Measurements from ENCODE around the gene DCD.
"Not testable (repeated sequence)": the region's sequence is repeated elsewhere in the genome, so short reads cannot be mapped to it uniquely, and the experiment has no call there.

DCD gene

GRCh38 chr12:54667945-54668344 lies 19.8 kb upstream of the DCD start:
- CTCF ChIA-PET: no interaction called here
- DNase-seq (ENCODE audit: extremely low spot score): no peak

GRCh38 chr12:54666008-54666407 lies 17.8 kb upstream of the DCD start:
- no peak for TF ChIP-seq FOXK2 (IDR thresholded peaks at IDR 0.05)
- no peak for TF ChIP-seq HDGF (IDR thresholded peaks at IDR 0.05; ENCODE audit: borderline replicate concordance)
- TF ChIP-seq ELF4 (IDR thresholded peaks at IDR 0.05): no peak
- no peak for TF ChIP-seq LEF1 (IDR thresholded peaks at IDR 0.05; ENCODE audit: borderline replicate concordance)
- TF ChIP-seq FOXA1 (IDR thresholded peaks at IDR 0.05): no peak
- no peak for TF ChIP-seq NFRKB (IDR thresholded peaks at IDR 0.05)
- TF ChIP-seq SP1 (IDR thresholded peaks at IDR 0.05): no peak
- TF ChIP-seq PKNOX1 (IDR thresholded peaks at IDR 0.05): no peak
- TF ChIP-seq FOXM1 (IDR thresholded peaks at IDR 0.05; ENCODE audit: borderline replicate concordance): no peak
- TF ChIP-seq ZNF384 (IDR thresholded peaks at IDR 0.05): no peak
- no peak for DNase-seq (ENCODE audit: extremely low spot score)
- ChIA-PET CTCF (interaction anchor here (0.6 kb wide), 1 partner anchor 24 kb away, joined by 3 read pairs; no protein-coding TSS in a partner anchor), POLR2A (no interaction called here)

More at GRCh38 chr12:54667945-54668344, 19.8 kb upstream of the DCD start:
- TF ChIP-seq CTBP1 (IDR thresholded peaks at IDR 0.05; ENCODE audit: borderline replicate concordance): no peak
- TF ChIP-seq FOXM1 (IDR thresholded peaks at IDR 0.05; ENCODE audit: borderline replicate concordance): no peak
- TF ChIP-seq ARNT (IDR thresholded peaks at IDR 0.05): no peak
- POLR2A ChIA-PET: no interaction called here

- CTCF ChIA-PET: interaction anchor here (0.6 kb wide), 1 partner anchor 25 kb away, joined by 3 read pairs; no protein-coding TSS in a partner anchor
- DNase-seq (ENCODE audit: extremely low spot score); POLR2A ChIA-PET: not testable (repeated sequence)
These were observed 17.0 kb upstream of the DCD start for GRCh38 chr12:54665022-54665635.

- CTCF ChIA-PET: interaction anchor here (2.0 kb wide), 1 partner anchor 10 kb away, joined by 7 read pairs; no protein-coding TSS in a partner anchor
- no peak for DNase-seq (ENCODE audit: extremely low spot score)
- TF ChIP-seq BHLHE40 (IDR thresholded peaks at IDR 0.05; ENCODE audit: borderline replicate concordance) (no peak), PKNOX1 (IDR thresholded peaks at IDR 0.05) (no peak), HDGF (IDR thresholded peaks at IDR 0.05; ENCODE audit: borderline replicate concordance) (no peak), ARNT (IDR thresholded peaks at IDR 0.05) (no peak)
- POLR2A ChIA-PET: no interaction called here
These were observed 15.4 kb upstream of the DCD start for GRCh38 chr12:54663603-54664002.

- ChIA-PET POLR2A (no interaction called here), CTCF (interaction anchor here (2.0 kb wide), 1 partner anchor 12 kb away, joined by 7 read pairs; no protein-coding TSS in a partner anchor)
- TF ChIP-seq PKNOX1 (IDR thresholded peaks at IDR 0.05): peak; percentile 61
- TF ChIP-seq HDGF (IDR thresholded peaks at IDR 0.05; ENCODE audit: borderline replicate concordance): no peak
- no peak for DNase-seq (ENCODE audit: extremely low spot score)
These were observed 13.9 kb upstream of the DCD start for GRCh38 chr12:54662026-54662425.

GRCh38 chr12:54661048-54661447 lies 12.9 kb upstream of the DCD start:
- DNase-seq (ENCODE audit: extremely low spot score): no peak
- ChIA-PET POLR2A (no interaction called here), CTCF (no interaction called here)
- TF ChIP-seq FOXK2 (IDR thresholded peaks at IDR 0.05) (no peak), FOXA1 (IDR thresholded peaks at IDR 0.05) (no peak)

GRCh38 chr12:54660320-54660962 lies 12.3 kb upstream of the DCD start:
- ChIA-PET CTCF (no interaction called here), POLR2A (no interaction called here)
- TF ChIP-seq CTBP1 (IDR thresholded peaks at IDR 0.05; ENCODE audit: borderline replicate concordance): no peak
- DNase-seq (ENCODE audit: extremely low spot score): no peak

- ChIA-PET POLR2A (no interaction called here), CTCF (interaction anchor here (0.6 to 1.9 kb wide), 16 partner anchors 9 to 344 kb away, joined by 3 to 7 read pairs (median 4); partner anchors contain the start of gene DCD)
- TF ChIP-seq L3MBTL2 (conservative IDR thresholded peaks at IDR 0.05): no peak
- no peak for TF ChIP-seq FOXM1 (IDR thresholded peaks at IDR 0.05; ENCODE audit: borderline replicate concordance)
- no peak for TF ChIP-seq PKNOX1 (IDR thresholded peaks at IDR 0.05)
- TF ChIP-seq SP1 (IDR thresholded peaks at IDR 0.05): no peak
- DNase-seq (ENCODE audit: extremely low spot score): peak; percentile 78
These were observed 10.4 kb upstream of the DCD start for GRCh38 chr12:54658306-54659264.
